Measurements from ENCODE around the gene ZNF266.

Gene ZNF266

GRCh38 chr19:9435279-9436268 lies at the start of gene ZNF266:
TSS of gene ZNF266 (minus strand) at chr19:9435573. CDS start at chr19:9420089, 15,484 bp downstream.
- DNase-seq (ENCODE audit: low read depth in 2 of 2), result peak; percentile 85 to 87

DNA sequence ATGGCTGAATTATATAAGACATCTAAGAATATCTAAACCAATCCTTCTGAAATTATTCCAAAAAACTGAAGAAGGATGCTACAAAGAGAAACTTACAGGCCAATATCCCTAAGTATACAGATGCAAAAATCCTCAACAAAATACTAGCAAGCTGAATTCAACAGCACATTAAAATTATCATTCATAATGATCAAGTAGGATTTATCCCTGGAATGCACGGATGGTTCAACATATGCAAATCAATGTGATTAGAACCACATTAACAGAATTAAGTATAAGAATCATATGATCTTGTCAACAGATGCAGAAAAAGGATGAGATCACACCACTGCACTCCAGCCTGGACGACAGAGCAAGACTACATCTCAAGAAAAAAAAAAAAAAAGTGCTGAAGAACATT lies 49.8 kb upstream of the ZNF266 start:
- DNase-seq (ENCODE audit: low read depth in 2 of 2), result no peak

DNA sequence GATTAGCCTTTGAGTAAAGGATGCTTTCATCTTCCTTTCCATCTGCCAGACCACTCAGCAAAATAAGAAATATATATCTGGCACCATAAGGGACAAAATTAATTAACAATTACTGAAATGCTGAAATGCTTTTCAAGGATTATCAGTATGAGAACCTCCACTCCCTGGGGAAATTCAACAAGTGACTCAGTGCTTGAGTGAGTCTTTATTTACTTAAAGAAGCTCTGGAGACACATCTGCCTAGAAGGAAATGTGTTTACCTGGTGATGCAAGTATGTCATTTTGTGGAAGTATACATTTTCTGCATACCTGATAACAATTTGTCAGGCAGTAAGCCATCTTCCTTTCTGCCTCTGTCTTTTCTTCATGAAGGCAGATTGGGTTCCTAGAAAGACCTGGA lies 39.6 kb upstream of the ZNF266 start:
- no peak for DNase-seq (ENCODE audit: low read depth in 2 of 2)

DNA sequence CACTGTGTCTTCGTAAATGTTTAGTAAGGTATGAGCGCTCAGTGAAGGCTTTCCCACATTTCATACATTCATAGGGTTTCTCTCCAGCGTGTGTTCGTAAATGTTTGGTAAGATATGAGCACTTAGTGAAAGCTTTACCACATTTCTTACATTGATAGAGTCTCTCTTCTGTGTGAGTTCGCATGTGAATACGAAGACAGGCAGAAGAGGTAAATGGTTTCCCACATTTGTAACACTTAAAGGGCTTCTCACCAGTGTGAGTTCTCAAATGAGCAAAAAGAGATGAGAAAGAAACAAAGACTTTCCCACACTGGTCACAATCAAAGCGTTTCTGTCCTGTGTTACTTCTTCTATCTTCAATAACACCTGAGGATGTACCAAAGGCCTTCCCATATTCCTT lies 31.8 kb upstream of the ZNF266 start:
- no peak for DNase-seq (ENCODE audit: low read depth in 2 of 2)

- no peak for DNase-seq (ENCODE audit: low read depth in 2 of 2)
Observed at GRCh38 chr19:9461938-9462337, 26.6 kb upstream of the ZNF266 start.

DNA sequence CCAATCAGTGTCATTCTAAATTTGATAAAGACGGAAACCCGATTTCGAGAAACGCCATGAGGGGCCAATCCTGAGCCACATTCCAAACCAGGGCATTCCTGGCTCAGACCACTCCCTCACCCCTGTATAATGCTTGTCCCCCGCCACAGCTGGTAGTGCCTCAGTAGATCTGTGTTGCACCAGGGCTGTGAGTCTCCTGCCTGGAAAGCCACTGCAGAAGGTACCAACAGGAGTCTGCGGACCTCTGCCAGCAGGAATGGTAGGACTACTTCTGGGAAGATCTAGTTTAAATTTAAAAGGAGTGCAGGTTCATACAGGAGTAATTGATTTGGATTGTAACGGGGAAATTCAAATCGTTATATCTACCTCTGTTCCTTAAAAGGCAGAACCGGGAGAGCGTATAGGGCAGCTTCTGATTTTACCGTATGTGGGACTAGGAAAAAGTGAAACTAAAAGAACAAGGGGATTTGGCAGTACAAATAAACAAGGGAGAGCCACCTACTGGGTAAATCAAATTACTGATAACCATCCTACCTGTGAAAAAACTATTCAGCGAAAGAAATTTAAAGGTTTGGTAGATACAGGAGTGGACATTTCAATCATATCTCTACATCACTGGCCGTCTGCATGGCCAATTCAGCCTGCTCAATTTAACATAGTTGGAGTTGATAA lies 20.8 kb upstream of the ZNF266 start:
- no peak for DNase-seq (ENCODE audit: low read depth in 2 of 2)

GRCh38 chr19:9453953-9454352 lies 18.6 kb upstream of the ZNF266 start:
- DNase-seq (ENCODE audit: low read depth in 2 of 2), result no peak

DNA sequence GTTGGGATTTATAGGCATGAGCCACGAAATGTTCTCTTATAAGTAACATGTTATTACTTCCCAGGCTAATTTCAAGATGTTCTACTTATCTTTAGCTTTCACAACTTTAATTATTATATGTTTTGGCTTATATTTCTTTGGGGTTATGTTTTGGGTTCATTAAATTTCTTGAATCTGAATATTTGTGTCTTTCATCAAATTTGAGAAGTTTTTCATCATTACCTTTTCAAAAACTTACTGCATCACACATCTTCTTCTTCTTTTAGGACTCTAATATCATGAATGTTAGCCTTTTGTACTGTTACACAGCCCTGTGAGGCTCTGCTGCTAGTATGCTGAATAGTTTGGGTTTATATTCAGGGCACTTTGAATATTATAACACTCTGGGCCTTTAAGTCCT lies 9.7 kb upstream of the ZNF266 start:
- DNase-seq (ENCODE audit: low read depth in 2 of 2), result no peak

GRCh38 chr19:9436358-9436757 lies 985 bp upstream of the ZNF266 start:
- no peak for DNase-seq (ENCODE audit: low read depth in 2 of 2)

DNA sequence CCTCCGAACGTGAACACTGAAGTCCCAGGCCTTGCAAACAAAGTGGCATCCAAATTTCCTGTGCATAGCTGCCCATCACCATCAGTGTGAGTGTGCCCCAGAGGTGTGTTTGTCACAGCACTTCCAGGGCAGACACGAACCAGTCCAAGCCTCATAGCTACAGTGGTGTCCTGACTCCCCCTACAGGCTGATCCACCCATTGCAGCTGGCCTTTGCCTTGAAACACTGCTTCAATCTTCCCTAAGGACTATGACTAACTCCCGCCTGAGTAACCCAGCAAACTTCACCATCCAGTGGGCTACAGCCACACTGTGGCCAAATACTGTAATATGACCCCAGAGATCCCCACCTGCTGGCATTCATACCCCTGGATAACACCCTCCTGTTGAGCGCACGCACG lies 3.9 kb downstream of the ZNF266 start:
- peak in 1 of 2 donors; percentile 22 for DNase-seq (ENCODE audit: low read depth in 2 of 2)

DNA sequence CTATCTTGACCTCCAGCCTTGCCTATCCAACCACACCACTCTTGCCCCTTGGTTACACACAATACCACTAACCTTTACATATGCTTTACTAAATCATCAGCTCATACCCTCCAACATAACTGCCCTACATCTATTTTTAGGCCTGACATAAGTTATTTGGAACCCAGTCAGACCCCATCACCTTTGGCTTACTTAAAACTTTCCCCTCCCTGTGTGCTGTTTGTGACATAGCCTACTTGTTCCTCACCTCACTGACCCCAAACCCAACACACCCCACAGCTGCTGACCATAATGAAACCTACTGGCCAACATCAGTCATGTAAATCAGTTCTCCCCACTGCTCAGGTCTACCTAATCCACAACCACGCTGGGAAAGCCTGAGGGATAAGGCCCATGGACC lies 4.9 kb downstream of the ZNF266 start:
- no peak for DNase-seq (ENCODE audit: low read depth in 2 of 2)

DNA sequence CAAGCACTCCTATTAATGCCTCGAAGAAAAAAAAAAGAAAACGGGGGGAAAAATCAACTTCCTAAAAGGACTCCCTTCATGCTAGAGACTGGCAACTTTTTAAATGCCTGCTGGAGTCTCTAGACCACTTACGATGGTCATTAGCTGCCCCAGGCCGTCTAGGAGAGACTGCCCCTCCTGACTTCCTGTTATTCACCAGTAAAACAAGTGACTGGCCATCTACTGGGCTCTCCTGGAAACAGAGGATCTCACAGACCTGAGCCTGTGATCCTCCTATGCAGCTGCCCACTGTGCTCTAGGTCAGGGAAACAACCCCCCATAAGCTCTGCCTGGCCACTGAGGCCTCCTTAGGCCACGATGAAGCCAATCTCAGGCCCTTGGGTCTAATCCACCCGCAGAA lies 7.4 kb downstream of the ZNF266 start:
- DNase-seq (ENCODE audit: low read depth in 2 of 2), result no peak

GRCh38 chr19:9413240-9413954 lies 22.0 kb downstream of the ZNF266 start:
- no peak for DNase-seq (ENCODE audit: low read depth in 2 of 2)

- no peak for DNase-seq (ENCODE audit: low read depth in 2 of 2)
Observed at GRCh38 chr19:9407827-9408226, 27.5 kb downstream of the ZNF266 start.

- DNase-seq (ENCODE audit: low read depth in 2 of 2), result peak in 1 of 2 donors; percentile 14
Observed at GRCh38 chr19:9406798-9407352, 28.5 kb downstream of the ZNF266 start.

DNA sequence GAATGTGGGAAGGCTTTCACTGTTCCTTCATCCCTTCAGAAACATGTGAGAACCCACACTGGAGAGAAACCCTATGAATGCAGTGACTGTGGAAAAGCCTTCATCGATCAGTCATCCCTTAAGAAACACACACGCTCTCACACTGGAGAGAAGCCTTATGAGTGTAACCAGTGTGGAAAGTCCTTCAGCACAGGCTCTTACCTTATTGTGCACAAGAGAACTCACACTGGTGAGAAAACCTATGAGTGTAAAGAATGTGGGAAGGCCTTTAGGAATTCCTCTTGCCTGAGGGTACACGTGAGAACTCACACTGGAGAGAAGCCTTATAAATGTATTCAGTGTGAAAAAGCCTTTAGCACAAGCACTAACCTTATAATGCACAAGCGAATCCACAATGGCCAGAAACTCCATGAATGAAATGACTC lies 54.0 kb downstream of the ZNF266 start:
- DNase-seq (ENCODE audit: low read depth in 2 of 2), result no peak

DNA sequence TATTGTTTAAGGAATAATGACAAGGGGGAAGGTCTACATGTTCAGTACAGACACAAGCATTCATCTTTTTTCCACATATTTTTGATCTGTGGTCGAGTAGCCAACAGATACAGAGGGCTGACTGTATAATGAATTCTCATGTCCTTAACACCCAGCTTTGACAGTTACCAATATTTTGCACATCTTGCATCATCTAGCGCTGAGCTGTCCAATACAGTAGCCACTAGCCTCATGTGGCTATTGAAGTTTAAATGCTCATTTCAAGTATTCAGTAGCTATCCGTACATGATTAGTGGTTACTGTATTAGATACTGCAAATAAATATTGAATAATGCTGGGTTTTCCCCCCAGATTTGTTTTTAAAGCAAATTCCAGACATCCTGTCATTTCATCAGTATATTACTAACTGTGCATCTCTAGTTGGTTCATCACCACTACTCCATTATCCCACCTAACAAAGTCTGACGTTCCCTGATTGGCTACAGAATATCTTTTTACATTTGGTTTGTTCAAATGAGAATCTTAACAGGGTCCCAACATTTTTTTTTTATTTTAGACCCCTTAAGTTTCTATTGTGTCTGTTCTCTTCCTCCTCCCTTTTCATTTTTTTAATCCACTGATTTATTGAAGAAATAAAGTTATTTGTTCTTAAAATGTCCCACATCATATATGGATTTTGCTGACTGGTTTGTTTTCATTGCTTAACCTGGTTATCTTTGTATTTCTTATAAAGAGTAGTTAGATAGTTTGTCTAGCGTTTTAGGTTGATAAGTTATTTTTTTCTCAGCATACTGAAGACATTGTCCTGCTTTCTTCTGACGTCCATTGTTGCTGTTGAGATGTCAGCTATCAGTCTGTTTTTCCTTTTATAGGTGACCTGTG lies 64.4 kb downstream of the ZNF266 start:
- no peak for DNase-seq (ENCODE audit: low read depth in 2 of 2)

- DNase-seq (ENCODE audit: low read depth in 2 of 2), result no peak
Observed at GRCh38 chr19:9362905-9363304, 72.5 kb downstream of the ZNF266 start, which contains the start of gene ZNF177. TSS of gene ZNF177 (plus strand) at chr19:9363013. CDS start at chr19:9378312, 15,299 bp downstream.
